Stimulated activated memory B cell treated with anti-CD40 and anti-IgM and Interleukin-4, amounts not matched to agents 10 μg/mL and 1 μg/mL and 100 μg/mL, for 72 hours (primary cell): Measurements from ENCODE around the gene ABHD12.

Source experiments
- ATAC-seq: fragments of 150-1000 bp; cut with Tn5 transposase; 2 replicates; pipeline ENCODE4 v1.10.0; 2021
- H3K27ac Mint-ChIP-seq: one replicate; pipeline ENCODE4 v1.8.0; 2022; ENCODE audit warnings: mild to moderate bottlenecking, mixed read lengths
- H3K27me3 Mint-ChIP-seq: one replicate; pipeline ENCODE4 v1.8.0; 2022; ENCODE audit warnings: mixed read lengths
- H3K36me3 Mint-ChIP-seq: one replicate; pipeline ENCODE4 v1.8.0; 2022; ENCODE audit warnings: mixed read lengths
- H3K4me1 Mint-ChIP-seq: one replicate; pipeline ENCODE4 v1.8.0; 2022; ENCODE audit warnings: mixed read lengths
- H3K4me3 Mint-ChIP-seq: one replicate; pipeline ENCODE4 v1.8.0; 2022; ENCODE audit warnings: mild to moderate bottlenecking, moderate library complexity, mixed read lengths
- H3K9me3 Mint-ChIP-seq: one replicate; pipeline ENCODE4 v1.8.0; 2022; ENCODE audit warnings: mixed read lengths

Gene ABHD12

GRCh38 chr20:25288291-25289181 is 102.1 kb downstream of the ABHD12 start:
- H3K4me1 Mint-ChIP-seq, result peaks cover 14% of the 10 kb centered on the region
- H3K27me3 Mint-ChIP-seq, result no peaks in the 10 kb centered on the region
- H3K27ac Mint-ChIP-seq, result peak overlapping the region; percentile 48
- no peaks in the 10 kb centered on the region for H3K9me3 Mint-ChIP-seq
- peaks cover 79% of the 10 kb centered on the region for H3K36me3 Mint-ChIP-seq
- no peak overlapping the region for H3K4me3 Mint-ChIP-seq
- peak; percentile 93 for ATAC-seq

DNA sequence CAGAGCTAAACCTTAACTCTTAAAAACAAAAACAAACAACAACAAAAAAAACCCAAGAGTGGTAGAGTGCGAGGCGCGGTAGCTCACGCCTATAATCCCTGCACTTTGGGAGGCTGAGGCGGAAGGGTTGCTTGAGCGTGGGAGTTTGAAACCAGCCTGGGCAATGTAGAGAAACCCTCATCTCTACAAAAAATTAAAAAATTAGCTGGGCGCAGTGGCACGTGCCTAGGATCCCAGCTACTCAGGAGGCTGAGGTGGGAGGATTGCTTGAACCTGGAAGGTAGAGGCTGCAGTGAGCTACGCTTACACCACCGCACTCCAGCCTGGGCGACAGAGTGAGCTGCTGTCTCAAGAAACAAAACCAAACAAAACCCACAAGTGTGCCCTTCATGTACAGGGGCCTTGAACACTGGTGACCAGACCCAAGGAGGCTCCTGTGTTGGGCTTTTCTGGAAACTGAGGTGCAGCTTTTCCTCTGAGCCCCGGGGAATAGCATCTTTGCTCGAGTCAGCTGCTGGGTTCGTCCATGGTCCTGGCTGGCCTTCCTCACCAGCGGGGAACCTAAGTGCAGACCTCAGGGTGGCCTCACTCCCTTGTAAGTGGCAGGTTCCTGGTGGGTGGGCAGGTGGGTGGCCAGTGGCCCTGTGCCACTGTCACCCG is 102.9 kb downstream of the ABHD12 start:
- no peaks in the 10 kb centered on the region for H3K27me3 Mint-ChIP-seq
- no peak for ATAC-seq
- H3K4me1 Mint-ChIP-seq, result peaks cover 16% of the 10 kb centered on the region
- peak overlapping the region; percentile 48 for H3K27ac Mint-ChIP-seq
- H3K36me3 Mint-ChIP-seq, result peaks cover 78% of the 10 kb centered on the region
- no peak overlapping the region for H3K4me3 Mint-ChIP-seq
- H3K9me3 Mint-ChIP-seq, result no peaks in the 10 kb centered on the region

DNA sequence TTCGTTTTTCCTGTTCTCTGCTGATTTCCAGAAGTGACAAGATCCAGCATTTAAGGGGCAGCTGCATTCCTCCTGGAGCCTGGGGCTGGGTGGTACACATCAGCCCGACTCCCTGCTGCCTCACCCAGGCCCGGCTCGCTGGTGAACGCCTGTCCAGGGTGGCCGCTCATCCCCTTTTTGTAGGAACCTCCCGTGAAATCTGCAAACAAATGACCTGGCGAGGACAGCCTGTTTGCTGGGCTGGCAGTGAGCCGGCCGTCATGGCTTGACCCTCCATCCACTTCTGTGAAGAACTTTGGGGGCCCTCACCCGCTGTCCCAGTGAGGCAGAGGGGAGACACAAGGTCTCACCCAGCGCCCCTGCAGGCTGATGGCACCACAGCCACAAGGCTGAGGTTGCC is 103.7 kb downstream of the ABHD12 start:
- Mint-ChIP-seq H3K9me3 (no peaks in the 10 kb centered on the region), H3K4me1 (peaks cover 25% of the 10 kb centered on the region), H3K36me3 (peaks cover 80% of the 10 kb centered on the region), H3K4me3 (no peak overlapping the region), H3K27me3 (no peaks in the 10 kb centered on the region), H3K27ac (no peak overlapping the region)
- ATAC-seq, result no peak

GRCh38 chr20:25285856-25286798 is 104.5 kb downstream of the ABHD12 start:
- H3K4me1 Mint-ChIP-seq, result peaks cover 33% of the 10 kb centered on the region
- no peak overlapping the region for H3K27ac Mint-ChIP-seq
- H3K4me3 Mint-ChIP-seq, result no peak overlapping the region
- peaks cover 73% of the 10 kb centered on the region for H3K36me3 Mint-ChIP-seq
- H3K9me3 Mint-ChIP-seq, result no peaks in the 10 kb centered on the region
- H3K27me3 Mint-ChIP-seq, result no peaks in the 10 kb centered on the region
- ATAC-seq, result no peak

DNA sequence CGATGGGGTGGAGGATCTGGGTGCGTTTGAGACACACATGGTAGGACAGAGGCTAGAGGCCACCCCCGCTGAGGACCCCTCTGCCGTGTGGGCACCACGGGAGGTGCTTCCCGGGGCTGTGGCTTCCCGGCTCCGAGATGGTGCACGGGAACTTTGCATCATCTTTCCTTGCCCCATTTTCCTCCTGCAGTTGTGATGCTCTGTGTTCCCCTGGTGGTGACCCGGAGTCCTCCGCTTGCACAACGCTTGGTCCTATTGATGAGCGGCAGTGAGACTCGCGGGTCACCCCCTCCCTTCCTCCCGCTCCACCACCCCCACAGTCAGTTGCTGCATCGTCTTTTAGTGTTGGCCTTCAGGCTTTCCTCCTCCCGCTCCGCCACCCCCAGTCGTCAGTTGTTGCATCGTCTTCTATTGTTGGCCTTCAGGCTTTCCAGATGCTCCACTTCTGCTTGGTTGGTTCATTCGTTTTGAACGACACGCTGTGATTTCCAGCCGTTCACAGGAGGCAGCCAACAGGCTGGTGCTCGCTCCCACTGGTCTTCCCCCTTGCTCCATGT is 105.5 kb downstream of the ABHD12 start:
- H3K36me3 Mint-ChIP-seq, result peaks cover 65% of the 10 kb centered on the region

GRCh38 chr20:25284131-25284601 is 106.5 kb downstream of the ABHD12 start:
- Mint-ChIP-seq H3K36me3 (peaks cover 70% of the 10 kb centered on the region), H3K9me3 (no peaks in the 10 kb centered on the region), H3K4me3 (no peak overlapping the region), H3K27ac (no peak overlapping the region), H3K4me1 (peaks cover 44% of the 10 kb centered on the region), H3K27me3 (no peaks in the 10 kb centered on the region)
- ATAC-seq, result no peak

More for the DNA sequence above, 105.5 kb downstream of the ABHD12 start:
- Mint-ChIP-seq H3K27me3 (no peaks in the 10 kb centered on the region), H3K4me3 (no peak overlapping the region), H3K27ac (no peak overlapping the region), H3K9me3 (no peaks in the 10 kb centered on the region), H3K4me1 (peaks cover 42% of the 10 kb centered on the region)
- ATAC-seq, result no peak

DNA sequence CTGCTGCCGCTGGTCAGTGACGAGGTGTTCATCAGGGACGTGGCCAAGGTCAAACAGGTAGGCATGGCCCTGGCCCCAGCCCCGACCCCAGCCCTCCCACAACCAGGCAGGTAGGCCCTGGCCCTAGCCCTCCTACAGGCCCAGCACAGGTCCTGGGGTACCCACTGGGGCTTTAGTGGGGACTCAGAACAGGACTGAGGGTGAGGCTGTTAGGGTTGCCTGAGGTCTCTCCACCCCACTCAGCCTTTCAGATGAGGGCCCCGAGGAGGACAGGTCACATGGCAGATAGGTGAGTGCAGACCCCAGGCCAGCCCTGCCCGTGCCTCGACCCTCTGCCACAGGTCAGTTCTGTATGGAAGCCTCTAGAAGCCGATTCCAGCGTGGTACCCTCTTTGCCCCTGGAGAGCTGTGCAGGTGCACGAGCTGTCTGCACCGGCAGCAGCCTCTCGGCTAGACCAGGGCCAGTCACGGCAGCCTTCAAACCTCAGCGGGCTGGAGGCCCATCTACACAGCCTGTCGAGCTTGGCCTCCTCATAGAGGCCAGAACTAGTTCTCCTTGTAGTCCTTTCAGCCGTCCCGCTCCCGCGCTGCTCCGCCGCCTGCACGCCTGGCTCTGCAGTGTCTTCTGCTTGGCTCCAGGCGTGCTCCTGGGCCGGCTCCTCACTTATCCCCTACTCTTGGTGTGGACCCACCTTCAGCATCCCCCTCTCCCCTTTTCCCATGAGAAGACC is 107.2 kb downstream of the ABHD12 start:
- no peak overlapping the region for H3K4me3 Mint-ChIP-seq
- no peaks in the 10 kb centered on the region for H3K9me3 Mint-ChIP-seq
- H3K27me3 Mint-ChIP-seq, result no peaks in the 10 kb centered on the region
- ATAC-seq, result no peak
- H3K36me3 Mint-ChIP-seq, result peaks cover 69% of the 10 kb centered on the region
- H3K4me1 Mint-ChIP-seq, result peaks cover 36% of the 10 kb centered on the region
- no peak overlapping the region for H3K27ac Mint-ChIP-seq

- Mint-ChIP-seq H3K4me1 (peaks cover 32% of the 10 kb centered on the region), H3K27ac (peak overlapping the region; percentile 75), H3K9me3 (no peaks in the 10 kb centered on the region), H3K36me3 (peaks cover 64% of the 10 kb centered on the region), H3K27me3 (no peaks in the 10 kb centered on the region), H3K4me3 (peak overlapping the region; percentile 43)
- ATAC-seq, result no peak
These were observed 107.8 kb downstream of the ABHD12 start for GRCh38 chr20:25282796-25283195.

DNA sequence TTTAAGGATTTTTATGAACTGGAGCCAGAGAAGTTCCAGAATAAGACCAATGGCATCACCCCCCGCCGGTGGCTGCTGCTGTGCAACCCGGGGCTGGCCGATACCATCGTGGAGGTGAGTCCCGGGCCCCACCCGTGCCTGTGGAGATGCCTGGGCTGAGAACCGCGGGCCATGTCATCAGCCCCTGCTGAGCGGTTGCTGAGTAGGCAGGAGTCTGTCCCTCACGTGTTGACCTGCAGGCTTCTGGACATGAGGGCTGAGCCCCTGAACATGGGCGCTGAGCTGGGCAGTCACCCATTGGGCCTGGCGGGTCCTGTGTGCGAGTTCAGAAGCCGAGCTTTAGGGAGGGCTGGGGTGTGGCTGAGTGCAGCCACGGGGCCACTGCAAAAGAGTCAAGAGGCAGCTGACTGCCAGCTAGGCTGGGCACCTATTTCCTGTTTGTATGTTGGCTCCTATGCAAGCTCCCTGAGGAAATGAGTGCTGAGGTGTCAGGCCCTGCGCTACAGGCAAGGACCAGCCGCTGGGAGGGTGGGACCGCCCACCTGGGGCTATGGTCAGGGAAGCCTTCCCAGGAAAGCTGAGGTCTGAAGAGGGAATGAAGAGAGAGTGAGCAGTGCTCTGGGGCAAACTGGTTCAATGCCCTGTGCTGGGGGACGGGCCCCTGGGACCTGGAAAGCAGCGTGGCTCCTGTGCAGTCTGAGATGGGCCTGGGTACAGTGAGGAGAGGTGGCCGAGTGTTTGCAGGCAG is 108.4 kb downstream of the ABHD12 start:
- ATAC-seq, result no peak
- Mint-ChIP-seq H3K4me3 (peak overlapping the region; percentile 43), H3K9me3 (no peaks in the 10 kb centered on the region), H3K36me3 (peaks cover 58% of the 10 kb centered on the region), H3K27me3 (no peaks in the 10 kb centered on the region), H3K27ac (peak overlapping the region; percentile 75), H3K4me1 (peaks cover 32% of the 10 kb centered on the region)

DNA sequence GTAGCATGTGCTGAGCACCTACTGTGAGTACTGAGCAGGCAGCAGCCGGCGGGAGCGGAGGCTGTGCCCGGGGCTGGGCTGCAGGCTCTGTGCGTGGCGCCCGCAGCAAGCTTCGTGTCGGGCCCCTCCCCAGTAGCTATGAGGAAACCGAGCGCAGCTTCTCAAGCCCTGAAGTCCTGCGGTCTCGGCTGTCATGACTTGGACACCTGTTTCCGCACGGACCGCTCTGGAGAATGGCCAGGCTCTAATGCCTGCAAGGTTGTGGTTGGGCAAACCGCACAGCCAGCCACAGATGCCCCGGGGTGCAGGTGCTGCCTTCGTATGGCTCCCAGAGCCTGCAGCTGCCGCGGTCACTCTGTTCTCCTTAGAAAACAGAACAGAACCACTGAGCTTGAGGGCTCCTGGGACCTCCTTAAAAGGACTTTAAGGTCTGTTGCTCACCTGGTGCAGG is 109.1 kb downstream of the ABHD12 start:
- H3K27me3 Mint-ChIP-seq, result no peaks in the 10 kb centered on the region
- H3K36me3 Mint-ChIP-seq, result peaks cover 56% of the 10 kb centered on the region
- H3K4me3 Mint-ChIP-seq, result peak overlapping the region; percentile 12
- peak overlapping the region; percentile 75 for H3K27ac Mint-ChIP-seq
- H3K4me1 Mint-ChIP-seq, result peaks cover 32% of the 10 kb centered on the region
- H3K9me3 Mint-ChIP-seq, result no peaks in the 10 kb centered on the region
- peak; percentile 87 for ATAC-seq

GRCh38 chr20:25280574-25281535 is 109.8 kb downstream of the ABHD12 start:
- Mint-ChIP-seq H3K36me3 (peaks cover 56% of the 10 kb centered on the region), H3K27ac (peak overlapping the region; percentile 75), H3K4me3 (peak overlapping the region; percentile 12), H3K9me3 (no peaks in the 10 kb centered on the region), H3K27me3 (no peaks in the 10 kb centered on the region), H3K4me1 (peaks cover 32% of the 10 kb centered on the region)
- ATAC-seq, result no peak

GRCh38 chr20:25280051-25280573 is 110.5 kb downstream of the ABHD12 start:
- Mint-ChIP-seq H3K4me3 (no peak overlapping the region), H3K27me3 (no peaks in the 10 kb centered on the region), H3K4me1 (peaks cover 32% of the 10 kb centered on the region), H3K27ac (no peak overlapping the region), H3K9me3 (no peaks in the 10 kb centered on the region), H3K36me3 (peaks cover 56% of the 10 kb centered on the region)
- ATAC-seq, result no peak
